HepG2 (cell line): ENCODE measurements around the gene PNRC1. TPM values are rescaled to one million over a fixed set of nuclear protein-coding genes. Genes with fewer than 3 reads are reported as not detected.
A peak's percentile ranks its signal among the peaks of the same experiment; 100 is the strongest.

Experiments
- ARID4A ChIP-seq: sonication (generic); formaldehyde crosslinking; IDR thresholded peaks from 2 replicates; pipeline ENCODE4 v1.5.0; 2020; ENCODE audit warnings: mild to moderate bottlenecking, missing genetic modification reagents, borderline replicate concordance
- CREM ChIP-seq, 2 experiments: sonication (generic) in 1 of 2; formaldehyde crosslinking in 1 of 2; IDR thresholded peaks; 2 replicates each; pipeline versions ENCODE4 v1.4.0 to v1.6.1; 2016 to 2020; ENCODE audit warnings: antibody characterized with exemption in 1 of 2, mild to moderate bottlenecking in 1 of 2, missing genetic modification reagents in 1 of 2
- EHMT2 ChIP-seq: fragments of 200-600 bp; sonication (generic); IDR thresholded peaks from 2 replicates; pipeline ENCODE4 v1.7.0; 2017; ENCODE audit warnings: antibody characterized with exemption, low read depth, low read length, borderline replicate concordance
- EP300 ChIP-seq, 3 experiments: sonication (generic) in 1 of 3; formaldehyde crosslinking in 1 of 3; IDR thresholded peaks; 2 replicates each; pipeline versions ENCODE4 v1.5.1 to v1.6.1; 2011 to 2020; ENCODE audit warnings: low read depth in 2 of 3, low read length in 2 of 3, borderline replicate concordance in 1 of 3, improper control_type of control experiment in 1 of 3, mild to moderate bottlenecking in 1 of 3, missing genetic modification reagents in 1 of 3, moderate library complexity in 1 of 3
- FOXC1 ChIP-seq: sonication (generic); formaldehyde crosslinking; IDR thresholded peaks from 2 replicates; pipeline ENCODE4 v1.8.0; 2022; ENCODE audit warnings: mild to moderate bottlenecking, missing genetic modification reagents, borderline replicate concordance
- NFE2L2 ChIP-seq: fragments of 150-350 bp; IDR thresholded peaks from 2 replicates; pipeline ENCODE4 v1.6.1; 2014; ENCODE audit warnings: low read length
- RELA ChIP-seq: sonication (generic); formaldehyde crosslinking; IDR thresholded peaks from 2 replicates; pipeline ENCODE4 v1.4.0; 2020; ENCODE audit warnings: missing genetic modification reagents
- SAP130 ChIP-seq: IDR thresholded peaks from 2 replicates; pipeline ENCODE4 v1.6.1; 2016; ENCODE audit warnings: low read depth
- TBL1XR1 ChIP-seq: fragments of 150-350 bp; IDR thresholded peaks from 2 replicates; pipeline ENCODE4 v1.6.1; 2014; ENCODE audit warnings: borderline replicate concordance, low read length; ENCODE audit not compliant: partially characterized antibody
- TFAP4 ChIP-seq: sonication (generic); IDR thresholded peaks from 2 replicates; pipeline ENCODE4 v1.6.1; 2016; ENCODE audit warnings: low read depth, borderline replicate concordance
- TRIM22 ChIP-seq: fragments of 450-650 bp; IDR thresholded peaks from 2 replicates; pipeline ENCODE4 v1.6.1; 2017
- ZKSCAN5 ChIP-seq: sonication (generic); formaldehyde crosslinking; IDR thresholded peaks from 2 replicates; pipeline ENCODE4 v1.5.1; 2020; ENCODE audit warnings: mild to moderate bottlenecking, missing genetic modification reagents
- ZNF562 ChIP-seq: sonication (generic); formaldehyde crosslinking; IDR thresholded peaks from 2 replicates; pipeline ENCODE4 v1.8.0; 2022; ENCODE audit warnings: missing genetic modification reagents, borderline replicate concordance
- ZNF670 ChIP-seq: sonication (generic); formaldehyde crosslinking; IDR thresholded peaks from 2 replicates; pipeline ENCODE4 v1.8.0; 2022; ENCODE audit warnings: mild to moderate bottlenecking, missing genetic modification reagents, borderline replicate concordance
- ZNF83 ChIP-seq: sonication (generic); formaldehyde crosslinking; IDR thresholded peaks from 2 replicates; pipeline ENCODE4 v1.4.0; 2020; ENCODE audit warnings: missing genetic modification reagents, mild to moderate bottlenecking, borderline replicate concordance
- ZSCAN5A ChIP-seq: sonication (generic); formaldehyde crosslinking; IDR thresholded peaks from 2 replicates; pipeline ENCODE4 v1.8.0; 2022; ENCODE audit warnings: mild to moderate bottlenecking, missing genetic modification reagents, borderline replicate concordance
- ZUFSP ChIP-seq: sonication (generic); formaldehyde crosslinking; IDR thresholded peaks from 2 replicates; pipeline ENCODE4 v1.9.0; 2021; ENCODE audit warnings: missing genetic modification reagents, mild to moderate bottlenecking, borderline replicate concordance
- polyA plus RNA-seq, 8 experiments: library from polyadenylated mRNA; depleted of rRNA in 3 of 8; stranded (reverse) in 7 of 8; unstranded in 1 of 8; fragments of >200 nt; fragmentation: Illumina TruSeq in 4 of 8; extraction: Trizol in 4 of 8; gene quantifications; 2 replicates each; pipeline versions ENCODE4 v1.2.1 to v1.2.3, GENCODE V29; 2011 to 2016; ENCODE audit warnings: low read depth in 4 of 8, missing spikeins in 1 of 8, mixed read lengths in 1 of 8; ENCODE audit not compliant: insufficient read depth in 1 of 8
- total RNA-seq, 5 experiments: library from RNA; depleted of rRNA; stranded (reverse); fragments of >200 nt; fragmentation: Illumina TruSeq; extraction: Trizol; gene quantifications; 2 replicates each; pipeline ENCODE4 v1.2.3, GENCODE V29; 2016; ENCODE audit warnings: low read depth in 1 of 5

Gene PNRC1
- total and polyA plus RNA-seq, 2 of the 13 experiments (the other 11 are each of a cell fraction or from before 2014, with no cell fraction given), result 17.6 to 36.0 TPM

- peak; percentile 38; the same call in 1 of the 2 replicates for TF ChIP-seq ARID4A (CRISPR knock-in tag)
- no peak for TF ChIP-seq ZUFSP (CRISPR knock-in tag)
- TF ChIP-seq RELA (CRISPR knock-in tag), result no peak; the same call in 1 of the 2 replicates
- no peak for TF ChIP-seq ZKSCAN5 (CRISPR knock-in tag)
- TF ChIP-seq ZNF562 (CRISPR knock-in tag), result no peak
- TF ChIP-seq TFAP4, result peak; percentile 88
- TF ChIP-seq FOXC1 (CRISPR knock-in tag), result no peak
- TF ChIP-seq ZSCAN5A (CRISPR knock-in tag), result no peak
- peak; percentile 84 for TF ChIP-seq NFE2L2
- no peak for TF ChIP-seq ZNF83 (CRISPR knock-in tag)
- no peak for TF ChIP-seq ZNF670
- TF ChIP-seq TRIM22, result no peak
- TF ChIP-seq EP300 (IDR thresholded peaks at IDR 0.05; ENCODE audit: low read depth in 2 of 2, low read length in 2 of 2), result peak in 1 of 2 experiments; percentile 28; a peak in 1 of 4 replicates
- TF ChIP-seq EP300 (CRISPR knock-in tag; IDR thresholded peaks at IDR 0.05; ENCODE audit: borderline replicate concordance), result 0 out of 2 replicates have a peak, but pooled peaks have one; percentile 38
- no peak for TF ChIP-seq TBL1XR1
- TF ChIP-seq CREM (IDR thresholded peaks at IDR 0.05), result no peak
- TF ChIP-seq CREM (CRISPR knock-in tag; IDR thresholded peaks at IDR 0.05), result no peak
- 0 out of 2 replicates have a peak, but pooled peaks have one; percentile 5 for TF ChIP-seq EHMT2
- peak; percentile 50 for TF ChIP-seq SAP130 (CRISPR knock-in tag)
Observed at GRCh38 chr6:89035252-89036101, 45.1 kb upstream of the PNRC1 start (continued).
